Ascending aorta (tissue), 2 donors: Measurements from ENCODE around the gene AK5. TPM values are rescaled to one million over a fixed set of nuclear protein-coding genes. Genes with fewer than 3 reads are reported as not detected.

Experiments
- DNase-seq, 2 donors: peaks; one replicate each; pipeline ENCODE4 v3.0.0-alpha.2; 2019; ENCODE audit warnings: low spot score in 2 of 2
- H3K27ac ChIP-seq, 2 donors: fragments of 200-600 bp; sonication (generic); one replicate each; pipeline ENCODE4 v1.5.1; 2016 to 2017; ENCODE audit warnings: mild to moderate bottlenecking in 1 of 2
- H3K27me3 ChIP-seq: fragments of 200-600 bp; sonication (generic); one replicate; pipeline ENCODE4 v1.5.1; 2017
- H3K36me3 ChIP-seq, 2 donors: fragments of 200-600 bp; sonication (generic); one replicate each; pipeline ENCODE4 v1.5.1; 2016
- H3K4me1 ChIP-seq, 2 donors: fragments of 200-600 bp; sonication (generic); one replicate each; pipeline ENCODE4 v1.5.1; 2016 to 2017; ENCODE audit warnings: mild to moderate bottlenecking in 1 of 2
- H3K4me3 ChIP-seq, 2 donors: fragments of 200-600 bp; sonication (generic); one replicate each; pipeline ENCODE4 v1.5.1; 2016 to 2017; ENCODE audit warnings: mild to moderate bottlenecking in 1 of 2
- H3K9me3 ChIP-seq, 2 donors: fragments of 200-600 bp; sonication (generic); one replicate each; pipeline ENCODE4 v1.5.1; 2016
- intact Hi-C: fragments of 100-400 bp; cut with DNase I; formaldehyde crosslinking; loops from one replicate; pipeline ENCODE4 v1.15.1; 2023
- total RNA-seq: library from RNA; depleted of rRNA; stranded (reverse); fragments of >200 nt; gene quantifications from one replicate; pipeline ENCODE4 v1.1.0, GENCODE V29; 2016
- TF ChIP-seq, protein P1 (sequence below), 3 experiments: fragments of 200-600 bp in 2 of 3; fragments of 450-650 bp in 1 of 3; sonication (generic) in 2 of 3; IDR thresholded peaks; one replicate each; pipeline ENCODE4 v1.5.1; 2016 to 2019; ENCODE audit warnings: antibody characterized with exemption in 3 of 3, mild to moderate bottlenecking in 1 of 3, moderate library complexity in 1 of 3

The AK5 gene
- total RNA-seq, 1 donor from 2014 or later, result not detected

DNA sequence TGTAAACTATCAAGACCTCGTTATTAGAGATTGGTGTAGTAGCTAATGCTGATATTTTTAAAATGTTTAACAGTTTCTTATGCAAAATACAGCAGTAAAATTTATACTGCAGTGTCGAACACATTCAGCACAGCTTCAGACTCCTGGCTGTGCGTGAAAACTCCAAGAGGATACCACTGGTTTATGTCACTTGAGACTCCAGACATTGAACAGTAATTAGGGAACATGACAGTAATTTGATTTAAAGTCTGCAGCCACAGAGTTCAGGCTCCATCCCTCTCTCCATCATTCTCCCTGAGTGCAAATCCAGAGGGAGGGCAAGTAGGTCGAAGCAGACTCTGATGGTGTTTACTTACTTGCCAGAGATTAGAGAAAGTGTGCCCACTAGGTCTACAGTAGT lies 94.2 kb downstream of the AK5 start:
- Histone ChIP-seq H3K36me3 (no peaks in the 10 kb centered on the region), H3K4me3 (no peak overlapping the region), H3K4me1 (no peaks in the 10 kb centered on the region), H3K27ac (no peak overlapping the region), H3K27me3 (no peaks in the 10 kb centered on the region), H3K9me3 (no peaks in the 10 kb centered on the region)
- intact Hi-C loops, result no loop called here
- TF ChIP-seq, protein P1, sequence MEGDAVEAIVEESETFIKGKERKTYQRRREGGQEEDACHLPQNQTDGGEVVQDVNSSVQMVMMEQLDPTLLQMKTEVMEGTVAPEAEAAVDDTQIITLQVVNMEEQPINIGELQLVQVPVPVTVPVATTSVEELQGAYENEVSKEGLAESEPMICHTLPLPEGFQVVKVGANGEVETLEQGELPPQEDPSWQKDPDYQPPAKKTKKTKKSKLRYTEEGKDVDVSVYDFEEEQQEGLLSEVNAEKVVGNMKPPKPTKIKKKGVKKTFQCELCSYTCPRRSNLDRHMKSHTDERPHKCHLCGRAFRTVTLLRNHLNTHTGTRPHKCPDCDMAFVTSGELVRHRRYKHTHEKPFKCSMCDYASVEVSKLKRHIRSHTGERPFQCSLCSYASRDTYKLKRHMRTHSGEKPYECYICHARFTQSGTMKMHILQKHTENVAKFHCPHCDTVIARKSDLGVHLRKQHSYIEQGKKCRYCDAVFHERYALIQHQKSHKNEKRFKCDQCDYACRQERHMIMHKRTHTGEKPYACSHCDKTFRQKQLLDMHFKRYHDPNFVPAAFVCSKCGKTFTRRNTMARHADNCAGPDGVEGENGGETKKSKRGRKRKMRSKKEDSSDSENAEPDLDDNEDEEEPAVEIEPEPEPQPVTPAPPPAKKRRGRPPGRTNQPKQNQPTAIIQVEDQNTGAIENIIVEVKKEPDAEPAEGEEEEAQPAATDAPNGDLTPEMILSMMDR (IDR thresholded peaks at IDR 0.05), result no peak
- no peak for DNase-seq

DNA sequence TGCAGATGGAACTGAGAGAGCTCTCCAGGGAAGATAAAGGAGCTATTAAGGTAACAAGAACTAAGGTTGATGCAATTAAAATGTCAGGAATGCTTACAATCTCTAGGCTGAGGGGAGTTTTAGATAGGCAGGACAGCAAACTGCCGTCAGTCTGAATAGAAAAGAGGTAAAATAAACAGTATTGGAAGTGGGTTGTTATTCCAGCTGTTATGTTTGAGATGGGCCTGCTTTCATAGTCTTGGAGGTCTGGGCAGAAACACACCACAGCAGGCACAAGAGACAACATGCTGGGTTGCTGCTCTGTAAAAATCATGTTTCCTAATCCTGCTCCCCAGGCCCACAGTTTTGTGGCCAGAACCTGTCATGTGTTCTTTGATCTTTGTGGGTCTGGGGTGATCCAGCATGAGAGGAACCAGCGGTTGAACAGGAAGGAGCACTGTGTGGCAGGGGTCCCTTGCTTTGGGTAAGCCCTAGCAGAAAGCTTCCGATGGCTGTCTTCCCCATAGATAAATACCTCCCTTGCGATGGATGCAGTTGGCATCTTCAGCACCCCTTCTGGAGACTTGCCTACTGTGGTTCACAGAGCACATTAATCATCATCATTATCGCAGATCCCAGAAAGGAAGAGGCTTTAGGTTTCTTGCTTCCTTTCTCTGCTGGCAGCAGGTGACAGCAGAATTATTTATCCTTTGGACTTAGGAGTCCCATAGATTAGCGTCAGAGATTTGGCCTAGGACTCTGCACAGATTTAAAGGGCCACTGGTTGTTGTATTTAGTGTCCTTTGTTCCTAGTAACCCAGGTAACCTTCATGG lies 97.1 kb downstream of the AK5 start:
- H3K4me3 ChIP-seq, result no peak overlapping the region
- H3K36me3 ChIP-seq, result no peaks in the 10 kb centered on the region
- TF ChIP-seq, protein P1 (IDR thresholded peaks at IDR 0.05), result no peak
- H3K27me3 ChIP-seq, result no peaks in the 10 kb centered on the region
- intact Hi-C loops, result no loop called here
- no peak for DNase-seq
- H3K9me3 ChIP-seq, result no peaks in the 10 kb centered on the region
- H3K4me1 ChIP-seq, result no peaks in the 10 kb centered on the region
- H3K27ac ChIP-seq, result no peak overlapping the region

DNA sequence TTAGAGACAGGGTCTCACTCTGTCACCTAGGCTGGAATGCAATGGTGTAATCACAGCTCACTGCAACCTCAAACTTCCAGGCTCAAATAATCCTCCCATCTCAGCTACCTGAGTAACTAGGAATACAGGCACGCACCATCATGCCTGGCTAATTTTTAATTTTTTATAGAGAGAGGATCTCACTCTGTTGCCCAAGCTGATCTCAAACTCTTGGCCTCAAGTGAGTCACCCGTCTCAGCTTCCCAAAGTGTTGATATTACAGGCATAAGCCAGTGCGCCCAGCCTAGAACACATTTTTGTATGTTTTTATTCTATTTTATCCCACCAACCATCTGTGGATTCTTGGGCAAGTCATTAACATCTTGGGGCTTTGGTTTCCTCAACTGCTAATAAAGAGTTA lies 100.5 kb downstream of the AK5 start:
- TF ChIP-seq, protein P1 (IDR thresholded peaks at IDR 0.05), result no peak

DNA sequence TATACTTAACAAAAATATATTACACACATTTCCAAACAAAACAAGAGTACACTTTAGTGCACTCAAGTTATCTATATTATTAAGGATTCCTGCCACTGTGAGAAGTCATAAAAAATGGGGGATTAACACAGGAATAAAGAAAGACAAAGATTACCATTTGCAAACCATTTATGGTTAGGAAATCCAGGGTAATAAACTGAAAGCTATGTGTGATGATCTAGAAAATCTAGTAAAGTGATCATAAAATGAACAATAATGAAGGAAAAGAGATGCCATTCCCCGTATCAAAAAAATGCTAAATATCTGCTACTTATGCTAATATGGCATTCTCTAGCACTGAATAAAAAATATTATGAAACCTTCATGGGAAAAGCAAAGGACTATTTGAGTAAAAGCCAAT lies 101.4 kb downstream of the AK5 start:
- TF ChIP-seq, protein P1 (IDR thresholded peaks at IDR 0.05), result no peak
- intact Hi-C loops, result no loop called here
- no peaks in the 10 kb centered on the region for H3K27me3 ChIP-seq
- H3K4me3 ChIP-seq, result no peak overlapping the region
- no peaks in the 10 kb centered on the region for H3K36me3 ChIP-seq
- no peak for DNase-seq
- no peak overlapping the region for H3K27ac ChIP-seq
- no peaks in the 10 kb centered on the region for H3K9me3 ChIP-seq
- H3K4me1 ChIP-seq, result no peaks in the 10 kb centered on the region

More for the DNA sequence above, 100.5 kb downstream of the AK5 start:
- no peak overlapping the region for H3K4me3 ChIP-seq
- H3K4me1 ChIP-seq, result no peaks in the 10 kb centered on the region
- no peaks in the 10 kb centered on the region for H3K27me3 ChIP-seq
- no peaks in the 10 kb centered on the region for H3K36me3 ChIP-seq
- H3K27ac ChIP-seq, result no peak overlapping the region
- DNase-seq, result no peak
- intact Hi-C loops, result no loop called here
- H3K9me3 ChIP-seq, result no peaks in the 10 kb centered on the region

DNA sequence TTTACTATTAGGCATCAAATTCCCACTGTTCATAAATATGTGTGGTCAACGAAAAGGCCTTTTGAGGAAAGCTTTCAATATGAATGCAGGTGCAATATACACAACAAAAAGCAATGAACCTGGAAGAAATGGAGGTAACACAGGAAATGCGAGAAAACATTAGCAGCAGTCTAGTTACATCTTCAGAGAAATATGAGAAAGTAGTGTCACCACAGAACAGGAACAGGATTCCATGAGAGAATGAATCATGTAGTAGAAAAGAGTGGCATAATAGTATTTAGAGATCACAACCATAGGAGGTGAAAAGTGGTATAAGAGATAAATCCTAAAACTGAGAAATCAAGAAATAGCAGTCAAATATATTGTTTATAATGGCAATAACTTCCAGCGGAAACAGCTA lies 103.7 kb downstream of the AK5 start:
- TF ChIP-seq, protein P1 (IDR thresholded peaks at IDR 0.05), result no peak
- no peak overlapping the region for H3K4me3 ChIP-seq
- no peaks in the 10 kb centered on the region for H3K27me3 ChIP-seq
- no peaks in the 10 kb centered on the region for H3K4me1 ChIP-seq
- DNase-seq, result no peak
- H3K9me3 ChIP-seq, result no peaks in the 10 kb centered on the region
- H3K36me3 ChIP-seq, result no peaks in the 10 kb centered on the region
- intact Hi-C loops, result no loop called here
- H3K27ac ChIP-seq, result no peak overlapping the region
